NT2/D1 (cell line): ENCODE data around the gene ADAMTSL1.

Source experiments
- DNase-seq: peaks from one replicate; pipeline ENCODE4 v3.0.0-alpha.2; 2011; ENCODE audit warnings: low read depth, low spot score
- H3K27me3 ChIP-seq: 2 replicates; pipeline ENCODE4 v1.6.0; 2011; ENCODE audit warnings: mild to moderate bottlenecking; ENCODE audit not compliant: insufficient read length, insufficient read depth
- H3K36me3 ChIP-seq: 2 replicates; pipeline ENCODE4 v1.6.1; 2011; ENCODE audit warnings: mild to moderate bottlenecking, low read length, mixed read lengths; ENCODE audit not compliant: insufficient read depth, insufficient read length
- H3K4me1 ChIP-seq: 2 replicates; pipeline ENCODE4 v1.5.1; 2011; ENCODE audit not compliant: insufficient read depth, insufficient read length
- H3K4me3 ChIP-seq: 2 replicates; pipeline ENCODE4 v1.5.1; 2011; ENCODE audit warnings: low read depth; ENCODE audit not compliant: insufficient read length
- H3K9ac ChIP-seq: 2 replicates; pipeline ENCODE4 v1.6.0; 2011; ENCODE audit warnings: low read depth; ENCODE audit not compliant: insufficient read length
- H3K9me3 ChIP-seq: 2 replicates; pipeline ENCODE4 v1.5.1; 2011; ENCODE audit warnings: mild to moderate bottlenecking, low read length; ENCODE audit not compliant: insufficient read depth
- SUZ12 ChIP-seq: IDR thresholded peaks from 2 replicates; pipeline ENCODE4 v1.6.1; 2011; ENCODE audit not compliant: insufficient read length, insufficient read depth; ENCODE audit errors: extremely low read depth
- YY1 ChIP-seq: IDR thresholded peaks from 2 replicates; pipeline ENCODE4 v1.6.1; 2011; ENCODE audit not compliant: insufficient read length, insufficient read depth
- ZNF274 ChIP-seq: IDR thresholded peaks from 2 replicates; pipeline ENCODE4 v1.6.1; 2011; ENCODE audit warnings: mild to moderate bottlenecking, low read depth, low read length

The ADAMTSL1 gene

GRCh38 chr9:18705796-18706392 lies 231.9 kb downstream of the ADAMTSL1 start:
- H3K4me1 ChIP-seq, result no peaks in the 10 kb centered on the region
- H3K9ac ChIP-seq, result no peak overlapping the region
- H3K27me3 ChIP-seq, result no peaks in the 10 kb centered on the region
- TF ChIP-seq ZNF274 (no peak), YY1 (no peak), SUZ12 (no peak)
- H3K9me3 ChIP-seq, result peaks cover 15% of the 10 kb centered on the region
- DNase-seq, result no peak
- H3K4me3 ChIP-seq, result no peak overlapping the region
- H3K36me3 ChIP-seq, result no peaks in the 10 kb centered on the region

- no peak for DNase-seq
- no peaks in the 10 kb centered on the region for H3K27me3 ChIP-seq
- no peak overlapping the region for H3K9ac ChIP-seq
- H3K9me3 ChIP-seq, result peaks cover 18% of the 10 kb centered on the region
- H3K36me3 ChIP-seq, result no peaks in the 10 kb centered on the region
- H3K4me3 ChIP-seq, result no peak overlapping the region
- TF ChIP-seq ZNF274 (no peak), SUZ12 (no peak), YY1 (no peak)
- no peaks in the 10 kb centered on the region for H3K4me1 ChIP-seq
These were observed 232.7 kb downstream of the ADAMTSL1 start for GRCh38 chr9:18706648-18707047.

GRCh38 chr9:18707061-18707461 lies 233.1 kb downstream of the ADAMTSL1 start:
- H3K9ac ChIP-seq, result no peak overlapping the region
- H3K4me3 ChIP-seq, result no peak overlapping the region
- TF ChIP-seq YY1 (no peak), SUZ12 (no peak)
- no peaks in the 10 kb centered on the region for H3K36me3 ChIP-seq
- no peaks in the 10 kb centered on the region for H3K27me3 ChIP-seq
- H3K9me3 ChIP-seq, result peaks cover 18% of the 10 kb centered on the region
- no peaks in the 10 kb centered on the region for H3K4me1 ChIP-seq
- no peak for DNase-seq

- TF ChIP-seq YY1 (no peak), ZNF274 (no peak), SUZ12 (no peak)
- Histone ChIP-seq H3K9me3 (peaks cover 18% of the 10 kb centered on the region), H3K36me3 (no peaks in the 10 kb centered on the region), H3K4me1 (no peaks in the 10 kb centered on the region), H3K4me3 (no peak overlapping the region), H3K27me3 (no peaks in the 10 kb centered on the region), H3K9ac (no peak overlapping the region)
- no peak for DNase-seq
These were observed 233.7 kb downstream of the ADAMTSL1 start for GRCh38 chr9:18707489-18708205.

GRCh38 chr9:18708429-18708828 lies 234.5 kb downstream of the ADAMTSL1 start:
- no peak for DNase-seq
- no peaks in the 10 kb centered on the region for H3K36me3 ChIP-seq
- TF ChIP-seq YY1 (no peak), SUZ12 (no peak), ZNF274 (no peak)
- no peaks in the 10 kb centered on the region for H3K27me3 ChIP-seq
- no peak overlapping the region for H3K9ac ChIP-seq
- H3K4me3 ChIP-seq, result no peak overlapping the region
- H3K4me1 ChIP-seq, result no peaks in the 10 kb centered on the region
- H3K9me3 ChIP-seq, result peaks cover 18% of the 10 kb centered on the region

GRCh38 chr9:18710065-18710464 lies 236.1 kb downstream of the ADAMTSL1 start:
- Histone ChIP-seq H3K4me1 (no peaks in the 10 kb centered on the region), H3K27me3 (no peaks in the 10 kb centered on the region), H3K36me3 (no peaks in the 10 kb centered on the region), H3K4me3 (no peak overlapping the region), H3K9me3 (peaks cover 18% of the 10 kb centered on the region), H3K9ac (no peak overlapping the region)
- TF ChIP-seq SUZ12, result no peak
- no peak for TF ChIP-seq YY1
- no peak for TF ChIP-seq ZNF274
- no peak for DNase-seq

GRCh38 chr9:18717759-18718158 lies 243.8 kb downstream of the ADAMTSL1 start:
- Histone ChIP-seq H3K9me3 (no peaks in the 10 kb centered on the region), H3K36me3 (no peaks in the 10 kb centered on the region), H3K4me1 (no peaks in the 10 kb centered on the region), H3K4me3 (no peak overlapping the region), H3K27me3 (no peaks in the 10 kb centered on the region), H3K9ac (no peak overlapping the region)
- no peak for TF ChIP-seq ZNF274
- no peak for TF ChIP-seq YY1
- no peak for TF ChIP-seq SUZ12
- DNase-seq, result no peak

GRCh38 chr9:18718393-18718792 lies 244.4 kb downstream of the ADAMTSL1 start:
- Histone ChIP-seq H3K9ac (no peak overlapping the region), H3K9me3 (no peaks in the 10 kb centered on the region), H3K36me3 (no peaks in the 10 kb centered on the region), H3K4me3 (no peak overlapping the region), H3K4me1 (no peaks in the 10 kb centered on the region), H3K27me3 (no peaks in the 10 kb centered on the region)
- DNase-seq, result no peak
- TF ChIP-seq ZNF274, result no peak
- no peak for TF ChIP-seq SUZ12
- TF ChIP-seq YY1, result no peak
